Measurements from ENCODE around the gene AGPS. TPM values are rescaled to one million over a fixed set of nuclear protein-coding genes. Genes with fewer than 3 reads are reported as not detected.

Gene AGPS
- total RNA-seq, 1 experiment from 2014 or later: 107 TPM

DNA sequence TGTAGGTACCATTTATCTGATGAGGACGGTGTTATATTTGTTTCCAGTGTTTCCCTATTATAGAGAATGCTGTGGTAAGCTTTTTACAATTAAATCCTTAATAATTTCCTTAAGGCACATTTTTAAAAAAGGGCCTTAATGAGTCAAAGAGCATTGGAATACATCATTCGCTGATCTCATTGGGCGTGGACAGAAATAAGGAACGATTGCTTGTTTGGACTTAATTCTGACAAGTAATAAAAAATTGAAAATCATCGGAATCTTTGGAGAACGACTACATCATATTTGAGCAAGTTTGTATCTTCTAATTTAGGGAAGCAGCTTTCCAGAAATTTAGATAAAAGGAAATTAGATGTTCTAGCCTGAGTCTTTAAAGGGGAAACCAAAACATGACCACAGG lies 11.3 kb downstream of the AGPS start:
- Histone ChIP-seq H3K4me1 (replicated peaks; ENCODE audit: insufficient read depth) (0 out of 2 replicates have a peak, but pooled peaks cover under 1% of the 10 kb centered on the region), H4K20me1 (ENCODE audit: insufficient read depth) (0 out of 2 replicates have a peak, but pooled peaks cover 4% of the 10 kb centered on the region), H3K27me3 (ENCODE audit: insufficient read depth, low read depth) (no peaks in the 10 kb centered on the region), H3K4me2 (no peak overlapping the region), H3K9me3 (ENCODE audit: insufficient read depth, low read depth) (no peaks in the 10 kb centered on the region; the same call in 1 of the 2 replicates), H3F3A (ENCODE audit: insufficient read depth, low read depth) (no peaks in the 10 kb centered on the region), H2AFZ (no peak overlapping the region), H3K79me2 (ENCODE audit: low read depth) (peaks cover 100% of the 10 kb centered on the region), H3K9me2 (ENCODE audit: insufficient read depth) (no peaks in the 10 kb centered on the region), H3K4me3 (no peak overlapping the region), H3K27ac (no peak overlapping the region), H3K36me3 (ENCODE audit: low read depth) (0 out of 2 replicates have a peak, but pooled peaks cover 7% of the 10 kb centered on the region)
- POLR2A ChIA-PET (ENCODE audit: unreplicated experiment): no interaction called here
- no peak for DNase-seq
- TF ChIP-seq EZH2 (IDR thresholded peaks at IDR 0.05; ENCODE audit: low read depth) (no peak), CTCF (conservative IDR thresholded peaks at IDR 0.05) (no peak)
- no TSS peak for BruUV-seq (replicated peaks)
- intact Hi-C loops (cut with micrococcal nuclease; ENCODE audit: unreplicated experiment): no loop called here
- CTCF ChIA-PET: no interaction called here

GRCh38 chr2:177404243-177404642 lies 11.7 kb downstream of the AGPS start:
- Histone ChIP-seq H3K9me2 (ENCODE audit: insufficient read depth) (no peaks in the 10 kb centered on the region), H3K4me2 (no peak overlapping the region), H3K4me1 (replicated peaks; ENCODE audit: insufficient read depth) (no peaks in the 10 kb centered on the region), H3K36me3 (ENCODE audit: low read depth) (0 out of 2 replicates have a peak, but pooled peaks cover 7% of the 10 kb centered on the region), H3K4me3 (no peak overlapping the region), H3K9me3 (ENCODE audit: insufficient read depth, low read depth) (no peaks in the 10 kb centered on the region; the same call in 1 of the 2 replicates), H3K27ac (no peak overlapping the region), H3F3A (ENCODE audit: insufficient read depth, low read depth) (no peaks in the 10 kb centered on the region), H2AFZ (no peak overlapping the region), H3K79me2 (ENCODE audit: low read depth) (peaks cover 100% of the 10 kb centered on the region), H4K20me1 (ENCODE audit: insufficient read depth) (0 out of 2 replicates have a peak, but pooled peaks cover 4% of the 10 kb centered on the region), H3K27me3 (ENCODE audit: insufficient read depth, low read depth) (no peaks in the 10 kb centered on the region)
- intact Hi-C loops (cut with micrococcal nuclease; ENCODE audit: unreplicated experiment): no loop called here
- POLR2A ChIA-PET (ENCODE audit: unreplicated experiment): no interaction called here
- DNase-seq: no peak
- CTCF ChIA-PET: no interaction called here
- TF ChIP-seq CTCF (conservative IDR thresholded peaks at IDR 0.05) (no peak), EZH2 (IDR thresholded peaks at IDR 0.05; ENCODE audit: low read depth) (no peak)
- BruUV-seq (replicated peaks): no TSS peak

GRCh38 chr2:177405029-177405692 lies 12.6 kb downstream of the AGPS start:
- intact Hi-C loops (cut with micrococcal nuclease; ENCODE audit: unreplicated experiment): no loop called here
- H3K27me3 ChIP-seq (ENCODE audit: insufficient read depth, low read depth): no peaks in the 10 kb centered on the region
- H3K79me2 ChIP-seq (ENCODE audit: low read depth): peaks cover 100% of the 10 kb centered on the region
- no peaks in the 10 kb centered on the region for H3F3A ChIP-seq (ENCODE audit: insufficient read depth, low read depth)
- no peaks in the 10 kb centered on the region for H3K9me2 ChIP-seq (ENCODE audit: insufficient read depth)
- H3K36me3 ChIP-seq (ENCODE audit: low read depth): 0 out of 2 replicates have a peak, but pooled peaks cover 7% of the 10 kb centered on the region
- POLR2A ChIA-PET (ENCODE audit: unreplicated experiment): interaction anchor here (0.5 kb wide), 1 partner anchor 98 kb away, joined by 7 read pairs; no protein-coding TSS in a partner anchor
- no peaks in the 10 kb centered on the region; the same call in 1 of the 2 replicates for H3K9me3 ChIP-seq (ENCODE audit: insufficient read depth, low read depth)
- TF ChIP-seq EZH2 (IDR thresholded peaks at IDR 0.05; ENCODE audit: low read depth) (no peak), CTCF (conservative IDR thresholded peaks at IDR 0.05) (no peak)
- DNase-seq: no peak
- H3K4me3 ChIP-seq: no peak overlapping the region
- no peak overlapping the region for H3K27ac ChIP-seq
- no peak overlapping the region for H2AFZ ChIP-seq
- no peaks in the 10 kb centered on the region for H3K4me1 ChIP-seq (replicated peaks; ENCODE audit: insufficient read depth)
- H4K20me1 ChIP-seq (ENCODE audit: insufficient read depth): 0 out of 2 replicates have a peak, but pooled peaks cover 4% of the 10 kb centered on the region
- no TSS peak for BruUV-seq (replicated peaks)
- H3K4me2 ChIP-seq: no peak overlapping the region
- CTCF ChIA-PET: interaction anchor here (0.5 to 0.6 kb wide), 2 partner anchors 9 to 247 kb away, joined by 3 to 13 read pairs; no protein-coding TSS in a partner anchor

All from PC-9 (cell line).